Right lung (tissue), 5 donors: ENCODE results near the gene CAMKK2. TPM values are rescaled to one million over a fixed set of nuclear protein-coding genes. Genes with fewer than 3 reads are reported as not detected.
"Not testable (repeated sequence)": the region's sequence is repeated elsewhere in the genome, so short reads cannot be mapped to it uniquely, and the experiment has no call there.

Source experiments
- DNase-seq, 2 donors: peaks; one replicate each; pipeline ENCODE4 v3.0.0-alpha.2; 2013
- polyA plus RNA-seq, 5 donors: library from polyadenylated mRNA; unstranded; fragments of 120-200 nt; gene quantifications; one replicate each; pipeline versions ENCODE4 v1.2.1 to v1.2.3, GENCODE V29; 2013; ENCODE audit warnings: inconsistent platforms in 1 of 5, low replicate concordance in 1 of 5; ENCODE audit not compliant: insufficient read length in 5 of 5, insufficient read depth in 1 of 5

CAMKK2 gene
- polyA plus RNA-seq, 5 donors: 33.8 to 45.1 (median 39.5) TPM

DNA sequence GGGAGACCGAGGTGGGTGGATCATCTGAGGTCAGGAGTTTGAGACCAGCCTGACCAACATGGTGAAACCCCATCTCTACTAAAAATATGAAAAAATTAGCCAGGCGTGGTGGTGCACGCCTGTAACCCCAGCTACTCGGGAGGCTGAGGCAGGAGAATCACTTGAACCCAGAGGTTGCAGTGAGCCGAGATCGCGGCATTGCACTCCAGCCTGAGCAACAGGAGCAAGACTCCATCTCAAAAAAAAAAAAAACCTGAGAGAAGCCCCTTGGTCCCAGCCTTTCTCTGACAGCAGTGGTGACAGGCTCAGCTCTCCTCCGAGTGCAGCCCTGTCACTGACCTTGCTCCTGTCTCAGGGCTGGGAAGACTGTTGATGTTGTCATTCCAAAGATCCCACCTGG, 69.6 kb downstream of the CAMKK2 start:
- not testable (repeated sequence) for DNase-seq

DNA sequence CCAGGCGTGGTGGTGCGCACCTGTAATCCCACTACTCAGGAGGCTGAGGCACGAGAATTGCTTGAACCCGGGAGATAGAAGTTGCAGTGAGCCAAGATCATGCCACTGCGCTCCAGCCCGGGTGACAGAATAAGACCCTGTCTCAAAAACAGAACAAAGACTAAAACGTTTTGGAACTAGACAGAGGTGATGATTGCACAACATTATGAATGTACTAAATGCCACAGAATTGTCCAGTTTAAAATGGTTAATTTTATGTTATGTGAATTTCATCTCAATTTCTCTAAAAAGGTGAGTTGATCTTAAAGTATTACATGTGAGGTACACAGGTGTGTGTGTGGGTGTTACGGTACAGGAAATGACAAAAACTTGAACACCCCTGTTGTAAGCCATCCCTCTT, 70.1 kb downstream of the CAMKK2 start:
- DNase-seq: no peak

DNA sequence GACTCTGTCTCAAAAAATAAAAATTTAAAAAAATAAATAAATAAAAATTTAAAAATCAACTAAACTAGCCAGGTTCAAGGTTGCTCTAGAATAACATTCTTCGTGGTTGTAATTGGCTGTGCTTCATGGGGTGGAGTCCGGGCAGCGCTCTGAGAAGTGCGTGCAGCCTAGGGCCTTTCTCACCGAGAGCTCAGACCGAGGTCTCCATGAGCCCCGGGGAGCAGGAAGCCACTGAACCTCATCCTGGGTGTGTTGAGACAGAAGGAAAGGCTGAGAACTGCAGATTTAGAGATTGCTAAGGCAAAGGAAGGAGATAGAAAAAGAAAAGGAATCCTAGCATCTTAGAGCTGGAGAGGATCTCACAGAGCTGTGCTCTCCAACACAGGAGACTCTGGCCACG, 71.9 kb downstream of the CAMKK2 start:
- DNase-seq: no peak

DNA sequence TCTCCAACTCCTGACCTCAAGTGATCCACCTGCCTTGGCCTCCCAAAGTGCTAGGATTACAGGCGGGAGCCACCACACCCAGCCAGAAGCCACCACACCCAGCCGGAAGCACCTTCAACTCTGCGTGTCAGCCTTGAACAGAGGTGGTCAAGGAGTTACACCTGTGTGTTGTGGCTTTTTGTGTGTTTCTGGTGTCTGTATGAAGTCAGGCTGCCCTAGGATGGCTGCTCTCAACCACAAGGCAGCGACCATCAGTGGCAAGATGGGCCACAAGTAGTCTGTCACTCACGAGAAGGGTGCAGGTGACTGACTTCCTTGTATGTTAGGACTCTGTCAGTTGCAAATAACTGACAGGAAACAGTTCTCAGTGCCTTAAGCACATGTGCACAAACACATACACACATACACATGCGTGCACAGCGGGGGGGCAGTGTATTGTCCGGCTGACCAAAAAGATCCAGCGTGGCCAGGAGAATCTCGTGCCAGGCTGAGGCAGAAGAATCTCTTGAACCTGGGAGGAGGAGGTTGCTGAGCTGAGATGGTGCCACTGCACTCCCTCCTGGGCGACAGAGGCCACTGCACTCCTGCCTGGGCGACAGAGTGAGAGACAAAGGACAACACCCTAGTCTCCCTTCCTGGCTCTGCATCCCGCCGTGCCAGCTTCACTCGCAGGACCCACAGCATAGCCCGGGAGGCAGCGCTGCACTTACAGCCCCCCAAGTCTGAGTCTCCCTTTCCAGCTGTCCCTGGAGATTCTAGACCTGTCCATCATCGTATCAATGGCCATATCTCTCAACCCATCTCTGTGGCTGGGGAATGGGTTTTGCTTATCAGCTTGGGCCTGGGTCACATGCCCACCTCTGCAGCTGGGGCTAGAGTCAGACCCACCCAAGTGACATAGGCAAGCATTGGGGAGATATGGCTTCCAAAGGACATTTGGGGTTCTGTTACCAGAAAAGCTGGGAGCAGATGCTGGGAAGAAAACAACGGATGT, 72.9 kb downstream of the CAMKK2 start:
- no peak for DNase-seq

DNA sequence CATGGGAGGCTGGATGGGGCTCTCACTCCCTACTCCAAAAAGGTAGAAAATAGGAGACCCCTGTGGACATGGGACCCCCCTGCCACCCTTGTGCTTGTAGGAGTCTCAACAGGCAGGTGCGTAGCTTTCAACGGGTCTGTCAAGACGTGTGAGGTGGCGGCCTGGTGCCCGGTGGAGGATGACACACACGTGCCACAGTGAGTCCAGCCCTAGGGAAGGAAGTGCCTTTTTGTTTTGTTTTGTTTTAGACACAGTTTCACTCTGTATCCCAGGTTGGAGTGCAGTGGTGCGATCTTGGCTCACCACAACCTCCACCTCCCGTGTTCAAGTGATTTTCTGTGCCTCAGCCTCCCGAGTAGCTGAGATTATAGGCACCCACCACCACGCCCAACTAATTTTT, 73.7 kb downstream of the CAMKK2 start:
- DNase-seq: no peak

DNA sequence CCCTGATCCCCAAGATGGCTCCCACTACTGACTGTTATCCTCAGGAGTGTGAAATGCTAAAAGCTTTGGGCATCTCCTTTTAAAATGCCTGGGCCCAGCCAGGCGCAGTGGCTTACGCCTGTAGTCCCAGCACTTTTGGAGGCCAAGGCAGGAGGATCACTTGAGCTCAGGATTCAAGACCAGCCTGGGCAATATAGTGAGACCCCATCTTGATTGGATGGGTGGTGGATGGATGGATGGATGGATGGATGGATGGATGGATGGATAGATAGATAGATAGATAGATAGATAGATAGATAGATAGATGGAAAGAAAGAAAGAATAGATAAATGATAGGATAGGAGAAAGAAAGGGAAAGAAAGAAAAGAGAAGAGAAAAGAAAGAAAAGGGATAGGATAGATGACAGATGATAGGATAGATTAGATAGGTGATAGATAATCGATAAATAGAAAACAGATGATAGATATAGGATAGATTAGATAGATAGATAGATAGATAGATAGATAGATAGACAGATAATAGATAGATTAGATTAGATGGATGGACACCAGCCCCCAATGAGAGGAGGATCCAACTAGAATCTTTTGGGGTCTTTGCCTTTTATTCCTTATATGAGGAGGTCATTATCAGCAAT, 77.0 kb downstream of the CAMKK2 start:
- no peak for DNase-seq

DNA sequence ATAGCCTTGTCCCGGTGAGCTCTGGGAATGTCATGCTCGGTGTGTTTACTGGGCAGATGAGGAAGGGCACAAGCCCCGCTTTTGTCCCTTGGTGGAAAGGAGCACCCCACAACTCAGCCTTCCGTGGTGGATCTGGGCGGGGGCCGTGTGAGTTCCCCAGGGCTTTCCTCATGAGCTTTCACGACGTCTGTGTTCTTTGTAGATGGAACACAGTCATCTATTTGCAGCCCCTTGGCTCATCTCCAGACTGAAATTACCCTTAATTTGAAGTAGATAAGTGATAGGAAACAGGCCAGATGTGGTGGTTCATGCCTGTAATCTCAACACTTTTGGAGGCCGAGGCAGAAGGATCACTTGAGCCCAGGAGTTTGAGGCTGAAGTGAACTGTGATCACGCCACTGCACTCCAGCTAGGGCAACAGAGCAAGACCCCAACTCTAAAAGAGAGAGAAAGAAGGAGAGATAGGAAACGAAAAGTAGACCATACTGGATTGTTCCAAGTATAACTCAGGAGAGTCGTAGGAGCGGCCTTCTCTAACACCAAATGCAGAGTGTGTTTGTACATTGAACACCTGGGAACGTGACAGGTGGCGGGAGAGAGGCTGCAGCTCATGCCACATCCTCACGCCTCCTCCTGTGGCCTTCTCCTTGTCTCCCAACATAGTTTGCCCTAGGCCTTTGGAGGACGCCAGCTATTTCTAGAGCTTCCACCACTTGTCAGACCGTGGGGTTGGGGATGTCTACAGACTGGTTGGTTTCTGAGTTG, 77.7 kb downstream of the CAMKK2 start:
- DNase-seq: no peak

DNA sequence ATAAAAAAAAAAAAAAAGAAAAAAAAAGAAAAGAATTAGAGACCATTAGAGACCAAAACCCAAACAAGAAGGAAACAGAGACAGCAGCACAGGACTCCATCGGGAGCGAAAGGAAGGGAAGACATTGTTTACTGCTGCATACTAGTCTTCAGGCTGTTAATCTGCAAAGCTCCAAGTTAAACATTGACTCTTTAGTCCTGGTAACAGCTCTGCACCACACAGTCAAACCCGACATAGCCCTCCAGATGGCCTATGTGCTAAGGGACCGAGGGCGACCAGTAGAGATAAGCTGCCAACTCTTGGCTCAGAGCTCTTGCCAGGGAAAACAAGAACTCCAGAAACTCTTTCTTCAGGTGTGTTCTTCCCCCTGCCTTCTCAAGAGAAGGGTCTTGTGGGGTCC, 78.7 kb downstream of the CAMKK2 start:
- no peak for DNase-seq

DNA sequence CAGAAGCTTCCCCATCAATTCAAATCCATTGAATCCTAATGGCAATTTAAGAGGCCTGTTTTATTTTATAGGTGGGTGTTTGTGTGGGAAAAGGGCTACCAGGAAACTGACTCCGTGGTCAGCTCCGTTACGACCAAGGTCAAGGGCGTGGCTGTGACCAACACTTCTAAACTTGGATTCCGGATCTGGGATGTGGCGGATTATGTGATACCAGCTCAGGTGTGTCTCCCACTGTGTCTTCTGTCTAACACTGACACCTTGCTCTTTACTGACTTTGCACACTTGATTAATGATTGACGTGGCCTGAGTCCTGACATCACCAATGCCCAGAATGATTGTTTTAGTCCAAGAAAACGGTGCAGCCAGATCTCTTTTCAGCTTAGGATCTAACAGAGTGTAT, 79.4 kb downstream of the CAMKK2 start:
- no peak for DNase-seq

DNA sequence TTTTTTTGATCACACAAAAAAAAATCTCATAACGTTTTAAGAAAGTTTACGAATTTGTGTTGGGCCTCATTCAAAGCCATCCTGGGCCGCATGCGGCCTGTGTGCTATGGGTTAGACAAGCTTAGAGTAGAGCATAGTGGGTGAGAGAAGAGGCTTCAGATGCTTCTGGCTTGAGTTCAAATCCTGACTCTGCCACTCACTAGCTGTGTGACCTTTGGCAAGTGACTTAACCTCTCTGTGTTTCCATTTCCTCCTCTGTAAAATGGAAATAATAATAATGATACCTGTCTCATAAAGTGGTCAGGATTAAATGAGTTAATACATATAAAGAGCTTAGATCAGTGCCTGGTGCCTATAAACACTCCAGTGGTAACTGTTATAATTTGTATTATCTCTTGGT, 80.4 kb downstream of the CAMKK2 start:
- no peak for DNase-seq

DNA sequence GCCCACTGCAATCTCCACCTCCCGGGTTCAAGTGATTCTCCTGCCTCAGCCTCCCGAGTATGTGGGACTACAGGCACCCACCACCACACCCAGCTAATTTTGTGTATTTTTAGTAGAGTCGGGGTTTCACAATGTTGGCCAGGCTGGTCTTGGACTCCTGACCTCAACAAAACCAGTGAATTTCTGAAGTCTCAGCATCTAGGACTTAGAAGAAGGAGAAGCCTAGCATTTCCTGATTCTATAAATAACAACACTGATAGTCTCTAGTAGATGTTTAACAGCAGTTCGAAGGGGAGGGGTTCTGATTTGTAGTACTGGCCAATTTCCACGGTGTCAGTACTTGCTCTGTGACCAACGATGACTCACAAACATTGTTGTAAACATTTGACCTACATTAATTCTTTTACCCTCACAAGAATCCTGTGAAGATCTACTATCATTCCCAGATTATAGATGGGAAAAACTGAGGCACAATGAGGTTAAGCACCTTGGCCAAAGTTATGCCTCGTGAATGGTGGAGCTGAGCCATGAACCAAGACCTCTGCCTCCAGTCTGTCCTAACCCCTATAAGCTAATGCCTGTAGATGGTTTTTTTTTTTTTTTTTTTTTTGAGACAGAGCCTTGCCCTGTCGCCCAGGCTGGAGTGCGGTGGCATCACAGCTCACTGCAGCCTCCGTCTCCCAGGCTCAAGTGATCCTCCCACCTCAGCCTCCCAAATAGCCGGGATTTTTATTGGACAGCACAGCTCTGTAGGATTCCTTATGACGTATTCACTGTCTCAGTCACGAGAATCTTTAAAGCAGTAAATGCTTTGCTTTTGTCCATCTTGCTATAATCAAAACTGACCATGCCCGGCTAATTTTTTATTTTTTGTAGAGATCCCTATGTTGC, 81.4 kb downstream of the CAMKK2 start:
- DNase-seq: peak in 1 of 2 donors; percentile 46

DNA sequence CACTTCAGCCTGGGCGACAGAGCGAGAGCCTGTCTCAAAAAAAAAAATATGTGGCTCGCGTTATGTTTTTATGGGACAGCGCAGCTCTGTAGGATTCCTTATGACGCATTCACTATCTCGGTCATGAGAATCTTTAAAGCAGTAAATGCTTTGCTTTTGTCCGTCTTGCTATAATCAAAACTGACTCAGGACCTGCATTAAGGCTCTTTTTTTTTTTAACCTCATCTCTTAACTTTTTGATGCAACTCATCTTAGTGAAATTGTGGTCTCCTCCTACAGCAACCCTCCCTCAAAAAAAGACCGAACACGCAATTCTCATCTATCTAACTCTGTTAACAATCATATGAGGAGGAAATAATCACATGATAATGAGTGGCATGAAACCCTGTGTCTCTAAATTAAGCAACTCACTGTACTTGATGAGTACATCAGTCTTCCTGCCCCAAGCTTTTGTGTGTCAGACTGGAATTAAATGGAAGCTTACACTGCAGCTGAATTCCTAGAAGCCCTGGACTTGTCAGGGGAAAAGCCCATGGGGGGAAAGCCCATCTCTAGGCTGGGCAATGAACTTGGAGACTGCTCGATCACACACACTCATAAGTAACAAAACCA, 82.2 kb downstream of the CAMKK2 start:
- no peak for DNase-seq

DNA sequence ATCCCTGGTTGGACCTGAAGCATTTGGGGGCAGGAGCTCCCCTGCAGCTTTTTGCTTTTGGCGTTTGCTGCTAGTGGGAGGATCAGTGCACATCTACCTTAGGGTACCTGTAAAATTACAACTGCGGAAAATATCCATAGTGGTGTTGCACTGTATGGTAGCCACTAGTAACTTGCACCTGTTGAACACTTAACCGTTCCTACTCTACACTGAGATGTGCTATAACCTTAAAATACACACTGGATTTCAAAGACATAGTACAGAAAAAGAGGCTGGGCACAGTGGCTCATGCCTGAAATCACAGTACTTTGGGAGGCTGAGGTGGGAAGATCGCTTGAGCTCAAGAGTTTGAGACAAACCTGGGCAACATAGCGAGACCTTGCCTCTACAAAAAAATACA, 83.6 kb downstream of the CAMKK2 start:
- DNase-seq: no peak

DNA sequence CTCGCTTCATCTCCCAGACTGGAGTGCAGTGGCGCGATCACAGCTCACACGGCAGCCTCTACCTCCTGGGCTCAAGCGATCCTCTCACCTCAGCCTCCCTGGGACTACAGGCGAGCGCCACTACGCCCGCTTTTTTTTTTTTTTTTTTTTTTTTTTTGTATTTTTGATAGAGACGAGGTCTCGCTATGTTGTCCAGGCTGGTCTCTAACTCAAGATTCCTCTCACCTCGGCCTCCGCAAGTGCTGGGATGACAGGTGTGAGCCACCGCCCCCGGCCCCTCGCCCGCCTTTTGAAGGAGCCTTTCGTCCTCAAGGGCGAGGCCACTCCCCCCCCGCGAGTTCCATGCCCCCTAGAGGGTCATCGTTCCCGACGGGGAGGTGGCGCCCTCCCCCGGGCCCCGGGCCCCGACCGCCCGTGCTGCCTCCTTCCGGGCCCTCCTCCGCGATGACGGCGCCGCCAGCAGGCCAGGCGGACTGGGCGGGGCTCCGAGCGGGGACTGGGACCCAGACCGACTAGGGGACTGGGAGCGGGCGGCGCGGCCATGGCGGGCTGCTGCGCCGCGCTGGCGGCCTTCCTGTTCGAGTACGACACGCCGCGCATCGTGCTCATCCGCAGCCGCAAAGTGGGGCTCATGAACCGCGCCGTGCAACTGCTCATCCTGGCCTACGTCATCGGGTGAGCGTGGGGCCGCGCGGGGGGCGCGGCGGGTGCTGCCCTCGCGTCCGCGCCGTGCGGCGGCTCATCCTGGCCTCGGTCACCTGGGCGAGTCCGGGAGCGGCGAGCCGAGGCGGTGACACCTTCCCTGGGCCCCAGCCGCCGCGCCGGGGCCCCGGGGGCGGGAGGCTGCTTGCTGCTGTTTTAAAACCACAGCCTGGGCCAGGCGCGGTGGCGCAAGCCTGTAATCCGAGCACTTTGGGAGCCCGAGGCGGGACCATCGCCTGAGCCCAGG, 86.6 kb downstream of the CAMKK2 start, which contains the start of gene P2RX4:
Gene P2RX4, plus strand, starts transcription at position 506 of the 949 bp plus-strand sequence. Its CDS starts 36 bp downstream, at position 542.
- DNase-seq: peak; percentile 79 to 82

DNA sequence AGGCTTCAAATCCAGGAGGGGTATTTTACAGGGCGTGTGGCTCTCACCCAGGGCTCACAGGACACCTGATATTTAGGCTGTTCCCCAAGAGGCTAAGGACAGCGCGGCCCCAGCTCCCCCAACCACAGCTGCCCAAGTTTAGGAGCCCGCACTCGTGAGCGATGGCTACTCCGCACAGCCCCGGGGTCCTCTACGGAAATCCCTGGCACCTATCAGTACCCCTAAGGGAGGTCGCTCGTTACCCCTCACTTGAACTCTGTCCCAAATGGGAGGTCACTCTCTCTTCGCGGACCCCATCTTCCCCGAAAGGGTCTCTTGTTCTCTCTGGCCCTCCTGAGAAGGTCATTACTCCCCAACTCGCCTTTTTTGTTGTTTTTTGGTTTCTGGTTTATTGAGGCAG, 87.3 kb downstream of the CAMKK2 start:
- no peak for DNase-seq

DNA sequence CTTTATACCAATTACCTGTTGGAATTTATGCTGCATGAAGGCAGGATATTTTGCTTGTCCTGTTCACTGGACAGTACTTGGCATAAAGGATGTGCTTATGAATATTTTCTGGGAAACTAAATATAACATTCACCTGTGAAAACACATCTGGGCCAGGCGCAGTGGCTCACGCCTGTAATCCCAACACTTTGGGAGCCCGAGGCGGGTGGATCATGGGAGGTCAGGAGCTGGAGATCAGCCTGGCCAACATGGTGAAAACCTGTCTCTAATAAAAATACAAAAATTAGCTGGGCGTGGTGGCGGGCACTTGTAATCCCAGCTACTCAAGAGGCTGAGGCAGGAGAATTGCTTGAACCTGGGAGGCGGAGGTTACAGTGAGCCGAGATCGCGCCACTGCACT, 87.9 kb downstream of the CAMKK2 start:
- DNase-seq: not testable (repeated sequence)

DNA sequence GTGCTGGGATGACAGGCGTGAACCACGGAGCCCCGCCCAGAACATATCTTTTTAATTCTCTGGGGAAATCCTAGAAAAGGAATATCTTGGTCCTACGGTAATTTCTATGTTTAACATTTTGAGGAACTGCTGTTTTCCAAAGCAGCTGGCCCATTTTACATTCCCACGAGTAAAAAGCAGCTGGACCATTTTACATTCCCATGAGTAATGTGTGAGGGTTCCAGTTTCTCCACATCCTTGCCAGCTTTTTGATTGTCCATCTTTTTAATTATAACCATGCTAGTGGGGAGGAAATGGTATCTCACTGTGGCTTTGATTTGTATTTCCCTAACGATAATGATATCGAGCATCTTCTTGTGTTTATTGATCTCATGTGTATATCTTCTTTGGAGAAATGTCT, 91.0 kb downstream of the CAMKK2 start:
- DNase-seq: no peak

DNA sequence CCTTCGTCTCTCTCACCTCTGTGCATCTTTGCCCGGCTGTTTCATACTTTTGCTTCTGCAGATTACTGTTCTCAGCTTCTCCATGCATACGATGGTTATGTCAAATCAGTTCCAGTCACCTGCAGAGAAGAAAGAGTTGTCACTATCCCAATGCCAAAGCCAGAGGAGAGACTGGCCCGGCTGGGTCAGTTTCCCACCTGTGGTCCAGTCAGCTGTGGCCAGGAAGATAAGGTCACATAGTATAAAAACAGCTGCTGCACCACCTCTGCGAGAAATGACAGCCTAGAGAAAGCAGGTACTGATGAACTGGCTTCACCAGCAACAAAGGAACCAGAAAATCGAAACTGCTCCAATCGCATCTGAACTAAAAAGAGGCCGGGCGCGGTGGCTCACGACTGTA, 93.0 kb downstream of the CAMKK2 start:
- no peak for DNase-seq
